Renal cortical epithelial cell (primary cell): ENCODE results near the gene FGF1. TPM values are rescaled to one million over a fixed set of nuclear protein-coding genes. Genes with fewer than 3 reads are reported as not detected.
A peak's percentile ranks its signal among the peaks of the same experiment; 100 is the strongest.

Experiments
- DNase-seq: peaks from one replicate; pipeline ENCODE4 v3.0.0-alpha.2; 2011; ENCODE audit warnings: low read depth
- total RNA-seq: library from RNA; depleted of rRNA; stranded (reverse); fragments of >200 nt; gene quantifications from 2 replicates; pipeline ENCODE4 v1.2.3, GENCODE V29; 2014

The FGF1 gene
- total RNA-seq, 1 donor from 2014 or later = 0.15 TPM

DNA sequence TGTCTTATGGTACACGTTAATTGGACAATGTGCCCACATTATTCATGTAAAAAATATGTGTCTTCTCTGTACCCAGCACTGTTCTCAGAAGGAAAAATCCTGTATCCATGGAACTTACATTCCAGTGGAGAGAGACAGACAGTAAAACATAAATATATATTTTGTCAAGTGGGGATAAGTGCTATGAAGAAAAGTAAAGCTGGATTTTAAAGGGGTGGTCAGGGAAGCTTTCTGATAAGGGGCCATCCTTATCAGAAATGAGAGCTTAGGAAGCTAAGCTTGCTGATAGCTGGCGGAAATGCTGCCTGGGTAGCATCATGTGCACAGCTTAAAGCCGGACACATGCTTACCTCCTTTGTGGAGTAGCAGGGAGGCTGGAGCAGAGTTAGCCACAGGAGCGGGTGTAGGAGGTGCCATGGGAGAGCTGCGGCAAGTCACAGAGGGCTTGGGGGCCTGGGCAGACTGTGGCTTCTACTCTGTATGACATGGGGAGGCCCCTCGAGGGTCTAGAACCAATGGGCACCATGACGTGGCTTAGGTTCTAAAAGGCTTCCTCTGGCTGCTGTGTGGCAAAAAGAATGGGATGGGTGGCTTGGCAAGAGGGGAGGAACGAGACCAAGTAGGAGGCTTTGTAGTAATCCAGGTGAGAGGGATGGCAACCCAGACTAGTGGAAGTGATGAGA lies 141.7 kb downstream of the FGF1 start:
- DNase-seq = no peak

DNA sequence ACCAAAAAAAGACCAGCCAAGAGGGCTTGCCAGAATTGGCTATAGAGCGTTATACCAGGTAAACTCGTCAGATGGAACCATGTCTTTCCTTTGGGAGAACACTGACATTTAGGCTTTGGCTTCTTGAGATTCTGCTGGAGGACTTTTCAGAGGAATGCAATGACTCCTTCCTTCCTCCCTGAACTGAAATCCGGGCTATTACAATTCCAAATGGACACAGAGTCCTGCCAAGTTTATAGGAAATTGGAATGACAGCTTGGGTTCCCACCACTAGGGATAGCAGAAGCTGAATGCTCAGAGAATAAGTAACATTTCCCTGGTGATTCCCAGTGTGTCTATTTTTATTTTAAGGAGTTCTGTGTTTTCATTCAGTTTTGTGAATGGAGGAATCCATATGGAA lies 143.0 kb downstream of the FGF1 start:
- DNase-seq = peak; percentile 16

Other genes with a start within 250 kb of the FGF1 start
- gene ARHGAP26, start 84.3 kb upstream of the FGF1 start, total RNA-seq = 7.3 and 10.4 TPM in 2 replicates